Germinal center (tissue), 1 donor: Measurements from ENCODE around the gene MAP3K6.
"Not testable (repeated sequence)": the region's sequence is repeated elsewhere in the genome, so short reads cannot be mapped to it uniquely, and the experiment has no call there.

Experiments
- DNase-seq: peaks from one replicate; pipeline ENCODE4 v3.0.0; 2012; ENCODE audit warnings: mixed read lengths, low spot score

MAP3K6 gene

DNA sequence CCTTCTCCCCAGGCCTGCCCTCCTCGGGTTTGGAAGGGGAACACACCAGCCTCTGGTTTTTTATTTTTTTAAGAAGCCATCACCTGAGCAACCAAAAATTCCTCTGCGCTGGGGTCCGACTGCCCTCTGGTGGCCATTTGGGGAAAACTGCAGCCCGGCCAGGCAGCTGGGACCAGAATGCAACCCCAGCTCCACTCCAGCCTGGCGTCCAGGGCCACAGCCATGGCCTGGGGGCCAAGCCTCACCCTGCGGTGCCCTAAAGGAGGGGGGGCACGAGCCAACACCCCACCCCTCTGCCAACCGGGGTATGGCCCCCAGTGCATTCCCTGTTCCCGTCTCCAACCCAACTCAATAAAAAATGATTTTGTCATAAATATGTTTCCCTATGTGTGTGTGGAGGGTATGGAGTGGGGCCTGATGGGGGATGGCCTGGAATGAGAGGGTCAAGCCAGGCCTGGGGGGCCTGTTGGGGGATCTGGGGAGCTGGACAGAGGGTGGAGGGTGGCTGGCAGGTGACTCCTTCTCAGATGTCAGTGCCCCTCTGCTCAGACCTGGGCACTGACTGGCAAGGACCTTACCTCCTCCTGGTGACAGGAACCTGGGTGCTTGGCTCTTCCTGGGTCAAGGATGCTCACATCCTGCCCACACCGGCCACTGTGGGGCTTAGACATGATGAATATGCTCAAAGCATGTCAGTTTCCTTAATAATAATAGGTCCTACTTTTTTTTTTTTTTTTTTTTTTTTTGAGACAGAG is 28.9 kb upstream of the MAP3K6 start:
- DNase-seq: peak; percentile 87

DNA sequence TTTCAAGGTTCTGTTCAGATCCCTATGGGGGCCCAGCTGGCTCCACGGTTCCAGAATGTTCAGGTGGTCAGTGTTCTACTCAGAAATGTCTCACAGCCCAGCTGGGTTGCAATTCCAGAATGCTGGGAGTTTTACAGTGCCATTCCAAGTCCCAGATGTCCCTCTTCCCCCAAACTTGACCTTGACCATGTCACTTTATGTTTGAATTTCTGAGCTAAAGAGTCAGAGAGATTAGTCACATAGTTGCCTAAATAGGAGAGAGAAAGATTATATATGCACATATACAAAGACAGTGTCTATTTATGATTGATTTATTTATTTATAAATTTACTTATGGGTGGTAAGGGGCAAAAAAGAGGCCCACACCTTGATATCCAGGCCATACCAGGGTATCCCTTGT is 28.2 kb upstream of the MAP3K6 start:
- no peak for DNase-seq

DNA sequence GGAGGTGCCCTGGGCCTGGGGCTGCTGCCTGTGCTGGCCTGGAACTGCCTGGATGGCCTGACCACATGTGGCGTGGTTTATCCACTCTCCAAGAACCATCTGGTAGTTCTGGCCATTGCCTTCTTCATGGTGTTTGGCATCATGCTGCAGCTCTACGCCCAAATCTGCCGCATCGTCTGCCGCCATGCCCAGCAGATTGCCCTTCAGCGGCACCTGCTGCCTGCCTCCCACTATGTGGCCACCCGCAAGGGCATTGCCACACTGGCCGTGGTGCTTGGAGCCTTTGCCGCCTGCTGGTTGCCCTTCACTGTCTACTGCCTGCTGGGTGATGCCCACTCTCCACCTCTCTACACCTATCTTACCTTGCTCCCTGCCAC is 27.5 kb upstream of the MAP3K6 start:
- DNase-seq: no peak

DNA sequence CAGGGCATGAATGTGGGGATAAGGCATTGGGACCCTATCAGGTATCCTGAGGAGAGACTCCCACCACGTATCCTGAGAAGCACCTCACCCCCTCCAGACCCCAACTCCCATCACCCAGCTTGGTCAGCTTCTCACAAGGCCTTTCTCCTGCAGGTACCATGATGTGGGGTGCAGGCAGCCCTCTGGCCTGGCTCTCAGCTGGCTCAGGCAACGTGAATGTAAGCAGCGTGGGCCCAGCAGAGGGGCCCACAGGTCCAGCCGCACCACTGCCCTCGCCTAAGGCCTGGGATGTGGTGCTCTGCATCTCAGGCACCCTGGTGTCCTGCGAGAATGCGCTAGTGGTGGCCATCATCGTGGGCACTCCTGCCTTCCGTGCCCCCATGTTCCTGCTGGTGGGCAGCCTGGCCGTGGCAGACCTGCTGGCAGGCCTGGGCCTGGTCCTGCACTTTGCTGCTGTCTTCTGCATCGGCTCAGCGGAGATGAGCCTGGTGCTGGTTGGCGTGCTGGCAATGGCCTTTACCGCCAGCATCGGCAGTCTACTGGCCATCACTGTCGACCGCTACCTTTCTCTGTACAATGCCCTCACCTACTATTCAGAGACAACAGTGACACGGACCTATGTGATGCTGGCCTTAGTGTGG is 27.0 kb upstream of the MAP3K6 start:
- no peak for DNase-seq

DNA sequence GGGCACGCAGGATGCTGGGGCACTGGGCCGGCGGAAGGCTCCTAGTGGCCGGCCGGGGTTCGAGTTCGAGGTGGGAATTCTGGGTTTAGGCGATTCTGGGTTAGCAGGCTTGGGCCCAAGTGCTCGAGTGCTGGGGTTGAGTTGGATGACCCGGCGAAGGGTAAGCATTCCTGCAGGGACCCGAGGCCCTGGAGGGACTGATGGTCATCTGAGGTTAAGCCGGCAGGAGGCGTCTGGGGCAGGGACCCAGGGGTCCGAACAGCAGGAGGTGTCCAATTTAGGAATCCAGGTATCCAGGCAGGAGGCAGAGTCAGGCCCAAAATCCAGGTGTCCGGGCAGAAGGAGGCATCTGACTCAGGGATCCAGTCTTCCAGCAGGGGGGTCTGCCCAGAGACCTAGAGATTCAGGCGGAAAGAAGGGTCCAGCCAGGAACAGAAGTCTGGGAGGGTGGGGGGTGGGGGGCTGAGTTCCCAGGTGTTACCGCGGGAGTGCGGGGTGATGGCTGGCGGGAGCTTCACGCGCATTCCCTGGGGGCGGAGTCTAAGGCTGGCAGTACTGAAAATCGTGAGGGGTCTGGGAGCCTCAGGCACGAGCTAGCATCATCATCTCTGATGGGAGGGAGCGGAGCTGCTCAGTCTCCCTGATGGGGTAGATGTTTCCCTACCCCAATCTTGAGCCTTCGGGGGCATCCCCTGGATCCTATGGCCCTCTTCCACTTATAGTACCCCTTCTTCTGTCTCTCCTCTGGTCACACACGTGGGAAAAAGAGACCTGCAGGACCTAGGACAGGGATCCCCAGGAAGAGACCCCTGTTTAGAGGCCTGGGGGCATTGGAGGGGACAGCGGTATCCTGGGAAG is 26.2 kb upstream of the MAP3K6 start:
- no peak for DNase-seq

DNA sequence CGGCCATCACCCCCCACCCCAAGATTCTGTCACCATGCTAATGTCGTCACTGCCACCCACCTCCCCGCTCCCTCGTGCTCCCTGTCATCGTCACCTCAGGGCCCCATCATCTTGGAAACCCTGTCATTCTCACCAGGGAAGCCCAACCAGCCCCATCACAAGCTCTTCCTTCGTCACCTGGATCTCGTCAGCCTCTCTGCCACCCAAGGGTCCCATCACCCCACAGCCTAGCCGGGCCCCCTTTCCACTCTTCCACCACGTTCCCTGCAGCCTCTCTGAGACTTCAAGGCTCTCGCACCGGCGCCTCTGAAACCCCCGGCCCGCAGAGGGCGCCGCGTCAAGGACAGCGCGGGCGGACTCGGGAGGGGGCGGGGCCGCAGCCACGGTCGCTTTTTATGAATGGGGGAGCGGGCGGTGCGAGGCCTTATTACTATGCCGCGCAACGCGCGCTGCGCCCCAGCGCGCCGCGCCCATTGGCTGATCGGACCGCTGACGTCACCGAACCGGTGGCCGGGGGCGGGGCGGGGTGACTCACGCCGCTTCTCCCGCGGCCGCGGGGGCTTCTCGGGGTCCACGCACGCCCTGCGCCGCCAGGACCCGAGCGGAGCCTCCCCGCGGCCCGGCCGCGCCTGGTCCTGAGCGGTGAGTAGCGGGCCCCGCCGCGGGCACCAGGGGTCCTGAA is 25.5 kb upstream of the MAP3K6 start, which contains the start of gene GPR3:
GPR3 (plus strand) TSS at position 527 of the 682 bp plus-strand sequence. CDS start 1,177 bp downstream, outside the sequence.
- peak; percentile 95 for DNase-seq

DNA sequence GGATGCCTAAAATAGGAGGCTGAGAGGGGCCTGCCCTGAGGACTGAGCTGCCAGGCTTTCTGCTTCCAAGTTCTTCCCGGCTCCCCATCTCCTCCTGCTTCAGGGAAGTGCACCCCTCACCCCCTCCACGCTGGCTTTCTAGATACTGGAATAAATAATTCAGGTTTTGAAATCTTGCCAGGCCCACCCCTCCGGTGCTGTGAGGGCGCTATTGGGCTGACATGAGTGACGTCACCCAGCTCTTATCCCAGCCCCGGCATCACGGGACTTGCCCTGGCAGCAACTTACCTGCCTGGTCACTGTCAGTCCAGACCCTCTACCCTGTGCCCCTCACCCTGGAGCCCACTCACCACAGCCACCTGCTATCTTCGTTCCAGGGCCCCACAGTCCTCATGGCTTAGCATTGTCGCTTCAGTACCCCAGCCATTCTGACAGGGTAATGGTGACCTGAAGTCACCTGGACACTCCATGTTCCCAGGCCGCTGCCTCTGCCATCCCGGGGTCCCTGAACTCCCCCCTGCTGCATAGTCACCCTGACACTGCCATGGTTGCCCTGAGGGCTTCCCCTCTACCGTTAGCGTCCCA is 24.8 kb upstream of the MAP3K6 start:
- DNase-seq: peak; percentile 41

DNA sequence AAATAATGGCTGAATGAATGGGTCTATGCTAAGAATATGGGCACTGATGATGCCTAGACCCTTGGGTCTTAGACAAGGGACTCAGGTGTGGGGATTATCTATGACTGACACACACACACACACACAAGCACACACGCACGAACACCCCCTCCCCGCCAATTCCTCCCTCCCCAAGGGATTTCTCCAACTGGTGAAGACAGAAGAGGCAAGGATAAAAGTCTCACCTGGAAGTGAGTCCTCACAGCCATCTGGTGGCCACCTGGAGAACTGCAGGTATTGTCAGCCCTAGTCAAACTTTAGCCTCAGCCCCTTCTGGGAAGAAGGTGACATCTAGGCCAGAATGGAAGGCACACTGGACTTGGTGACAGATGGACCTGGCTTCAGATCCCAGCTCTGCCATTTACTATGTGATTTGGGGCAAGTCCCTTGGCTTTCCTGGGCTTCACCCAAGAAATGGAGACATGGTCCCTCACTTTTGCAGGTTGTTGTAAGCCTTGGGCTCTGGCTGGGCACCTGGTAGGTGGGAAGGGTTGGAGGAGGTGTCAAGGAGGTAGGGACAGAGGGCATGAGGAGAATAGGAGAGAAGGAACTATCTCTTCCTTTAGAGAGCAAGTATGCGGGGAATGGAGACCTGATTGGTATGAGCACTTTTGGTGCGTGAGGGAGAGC is 21.7 kb upstream of the MAP3K6 start:
- peak; percentile 76 for DNase-seq

DNA sequence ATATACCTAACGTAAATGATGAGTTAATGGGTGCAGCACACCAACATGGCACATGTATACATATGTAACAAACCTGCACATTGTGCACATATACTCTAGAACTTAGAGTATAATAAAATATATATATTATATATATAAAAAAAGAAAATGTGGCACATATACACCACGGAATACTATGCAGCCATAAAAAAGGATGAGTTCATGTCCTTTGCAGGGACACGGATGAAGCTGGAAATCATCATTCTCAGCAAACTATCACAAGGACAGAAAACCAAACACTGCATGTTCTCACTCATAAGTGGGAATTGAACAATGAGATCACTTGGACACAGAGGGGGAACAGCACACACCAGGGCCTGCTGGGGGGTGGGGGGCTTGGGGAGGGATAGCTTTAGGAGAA is 18.0 kb upstream of the MAP3K6 start:
- not testable (repeated sequence) for DNase-seq

DNA sequence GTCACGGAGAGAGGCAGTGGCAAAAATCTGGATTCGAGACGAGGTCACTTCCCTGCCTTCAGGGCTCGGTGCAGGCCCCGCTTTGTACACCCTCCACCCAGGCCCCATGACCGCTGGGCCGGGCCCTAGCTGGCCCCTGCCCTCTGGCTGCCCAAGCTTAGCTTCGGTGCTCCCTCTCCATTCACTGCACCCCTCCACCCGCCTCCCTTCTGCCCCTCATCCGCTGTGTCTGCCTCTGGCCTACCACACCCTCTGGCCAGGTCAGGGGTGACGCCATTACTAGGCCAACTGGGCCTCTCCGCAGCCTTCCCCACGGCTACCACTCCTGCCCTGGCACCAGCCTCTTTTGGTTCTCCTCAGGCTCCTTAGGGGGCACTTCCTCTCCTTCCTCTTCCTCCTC is 16.9 kb upstream of the MAP3K6 start:
- no peak for DNase-seq

DNA sequence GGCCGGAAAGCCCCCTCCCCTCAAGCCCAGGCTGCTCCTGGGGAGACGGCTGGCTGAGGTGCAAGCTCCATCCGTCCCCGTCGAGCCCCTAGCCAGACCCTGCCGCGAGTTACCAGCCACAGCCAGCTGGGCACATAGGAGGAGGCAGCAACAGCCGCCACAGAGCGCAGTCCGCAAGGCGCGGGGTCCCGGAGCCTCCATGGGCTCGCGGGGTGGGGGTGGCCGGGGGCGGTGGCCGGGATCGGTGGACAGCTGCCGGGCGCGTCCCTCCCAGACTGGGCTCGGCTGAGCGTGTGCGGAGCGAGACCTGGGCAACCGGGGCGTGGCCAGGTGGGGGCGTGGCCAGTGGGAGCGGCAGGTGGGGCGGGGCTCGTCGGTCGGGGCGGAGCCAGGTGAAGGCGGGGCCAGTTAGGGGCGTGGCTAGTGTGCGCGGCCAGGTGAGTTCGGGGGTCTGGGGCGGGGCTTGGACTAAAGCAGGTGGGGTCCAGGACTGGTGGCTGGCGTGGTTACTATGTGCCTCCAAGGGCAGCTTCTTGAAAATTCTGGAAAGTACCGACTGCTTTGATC is 16.4 kb upstream of the MAP3K6 start, which contains the start of gene CD164L2:
CD164L2 (minus strand) TSS at position 295 of the 567 bp plus-strand sequence; CDS start at position 201, 94 bp downstream.
- peak; percentile 57 for DNase-seq

DNA sequence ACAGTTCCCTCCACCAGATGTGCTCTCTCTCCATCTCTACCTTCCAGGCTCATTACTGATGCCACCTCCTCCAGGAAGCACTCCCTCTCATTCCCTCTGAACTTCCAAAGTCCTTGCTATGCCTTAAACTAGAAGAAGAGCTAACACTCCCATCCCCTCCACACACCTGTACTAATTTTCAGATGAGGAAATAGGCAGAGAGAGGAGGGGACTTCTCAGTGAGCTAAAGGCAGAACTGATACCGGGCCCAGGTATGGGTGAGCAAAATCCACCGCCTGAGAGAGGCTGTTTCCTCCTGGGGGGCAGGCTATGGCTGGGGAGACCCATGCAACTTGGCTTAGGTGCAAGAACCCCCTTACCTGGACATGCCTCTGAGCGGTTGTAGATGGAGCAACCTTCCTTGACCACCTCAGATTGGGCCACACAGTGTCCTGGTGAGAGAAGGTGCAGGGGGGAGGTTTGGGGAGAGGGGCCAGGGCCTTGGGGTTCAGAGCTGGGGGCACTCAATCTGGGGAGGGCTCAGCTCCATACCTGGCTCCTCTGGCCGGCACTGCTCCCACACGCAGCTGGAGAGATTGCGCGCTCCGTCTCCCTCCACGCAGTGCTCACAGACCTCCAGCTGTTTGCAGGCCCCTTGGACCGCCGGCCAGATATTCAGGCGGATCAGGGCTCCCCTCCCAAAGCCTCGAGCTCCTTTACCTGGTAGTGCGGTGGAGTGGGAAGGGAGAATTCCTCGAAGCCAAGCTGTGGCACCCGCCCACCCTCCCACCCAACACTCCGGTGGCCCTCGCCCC is 15.4 kb upstream of the MAP3K6 start:
- no peak for DNase-seq

DNA sequence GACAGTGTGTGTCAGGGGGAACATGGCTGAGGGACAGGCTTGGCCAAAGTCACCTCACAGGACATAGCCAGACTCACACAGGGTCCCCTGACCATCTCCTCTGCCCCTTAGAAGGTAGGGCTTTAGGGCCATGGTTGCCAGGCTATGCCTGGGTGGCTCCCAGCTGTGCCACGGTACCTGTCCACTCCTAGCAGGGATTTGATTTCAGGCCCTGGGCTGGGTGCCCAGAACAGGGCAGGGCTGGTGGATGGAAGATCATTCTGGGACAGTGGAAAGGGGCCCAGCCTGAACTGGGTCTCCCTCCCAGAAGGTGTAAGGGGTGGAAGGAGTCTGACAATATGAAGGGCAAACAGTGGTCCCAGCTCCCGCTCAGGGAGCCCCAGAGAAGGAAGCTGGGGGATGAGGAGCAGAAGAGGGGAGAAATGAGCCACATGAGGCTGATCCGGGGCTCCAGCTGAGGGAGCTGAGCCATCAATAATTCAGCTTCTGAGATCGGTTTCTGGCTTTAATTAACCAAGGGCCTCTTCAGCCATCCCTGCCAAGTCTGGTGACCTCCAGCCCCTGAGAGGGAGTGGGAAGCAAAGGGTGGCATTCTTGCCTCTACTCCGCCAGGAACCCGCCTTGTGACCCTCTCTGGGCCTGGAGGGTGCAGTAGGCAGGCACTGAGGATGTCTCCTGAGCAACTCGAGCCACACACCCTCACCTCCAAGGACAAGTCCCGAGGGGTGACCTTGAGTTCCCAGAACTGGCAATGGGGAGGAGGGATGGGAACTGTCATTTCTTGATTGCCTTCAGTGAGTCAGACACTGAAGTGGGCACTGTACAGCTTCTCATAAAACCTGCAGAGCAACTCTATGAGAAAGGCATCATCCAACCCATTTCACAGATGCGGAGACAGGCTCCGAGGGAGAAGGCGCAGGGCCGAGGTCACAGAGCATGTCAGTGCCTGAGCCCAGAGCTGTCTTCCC is 14.3 kb upstream of the MAP3K6 start:
- DNase-seq: no peak

DNA sequence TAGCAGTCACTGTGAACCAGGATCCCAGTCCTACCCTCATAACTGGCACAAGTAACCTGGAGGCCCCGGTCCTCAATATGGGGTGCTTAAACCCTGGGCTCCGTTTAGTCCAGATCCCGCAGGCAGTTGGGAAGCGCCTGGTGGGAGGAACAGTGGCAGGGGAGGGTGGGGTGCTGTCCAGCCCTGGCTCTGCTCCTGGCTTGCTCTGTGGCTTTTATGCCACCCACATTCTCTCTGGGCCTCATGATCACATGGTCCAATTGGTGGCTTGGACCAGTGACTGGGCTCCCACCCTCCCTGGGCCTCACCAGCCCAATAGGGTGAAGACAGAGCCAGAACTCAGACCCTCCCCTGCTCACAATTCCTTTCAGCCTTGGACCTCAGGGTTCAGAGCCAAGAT is 13.5 kb upstream of the MAP3K6 start:
- no peak for DNase-seq

DNA sequence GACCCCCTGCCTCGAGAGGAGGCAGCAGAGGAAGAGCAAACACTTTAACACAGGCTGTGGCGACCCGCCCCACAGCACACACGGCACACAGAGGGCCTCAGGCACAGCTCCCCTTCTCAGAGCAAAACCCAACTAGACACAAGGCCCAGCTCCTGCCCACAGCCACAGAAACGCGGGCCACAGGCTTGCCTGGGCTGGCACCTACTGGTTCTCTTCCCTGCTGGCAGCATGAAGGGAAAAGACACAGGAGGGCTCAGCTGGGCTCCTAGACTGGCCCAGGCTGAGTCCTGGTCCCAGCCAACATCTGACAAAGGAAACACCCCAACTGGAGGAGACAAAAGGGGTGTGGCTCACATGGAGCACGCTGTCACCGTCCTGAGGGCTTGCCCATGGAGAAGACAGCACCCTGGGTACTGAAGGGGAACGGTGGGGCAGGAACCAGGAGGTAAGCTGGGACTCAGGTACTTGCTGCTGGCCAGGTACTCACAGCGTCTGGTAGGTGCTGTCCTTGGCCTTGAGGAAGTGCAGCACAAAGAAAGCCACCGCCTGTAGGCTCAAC is 12.9 kb upstream of the MAP3K6 start:
- DNase-seq: no peak

DNA sequence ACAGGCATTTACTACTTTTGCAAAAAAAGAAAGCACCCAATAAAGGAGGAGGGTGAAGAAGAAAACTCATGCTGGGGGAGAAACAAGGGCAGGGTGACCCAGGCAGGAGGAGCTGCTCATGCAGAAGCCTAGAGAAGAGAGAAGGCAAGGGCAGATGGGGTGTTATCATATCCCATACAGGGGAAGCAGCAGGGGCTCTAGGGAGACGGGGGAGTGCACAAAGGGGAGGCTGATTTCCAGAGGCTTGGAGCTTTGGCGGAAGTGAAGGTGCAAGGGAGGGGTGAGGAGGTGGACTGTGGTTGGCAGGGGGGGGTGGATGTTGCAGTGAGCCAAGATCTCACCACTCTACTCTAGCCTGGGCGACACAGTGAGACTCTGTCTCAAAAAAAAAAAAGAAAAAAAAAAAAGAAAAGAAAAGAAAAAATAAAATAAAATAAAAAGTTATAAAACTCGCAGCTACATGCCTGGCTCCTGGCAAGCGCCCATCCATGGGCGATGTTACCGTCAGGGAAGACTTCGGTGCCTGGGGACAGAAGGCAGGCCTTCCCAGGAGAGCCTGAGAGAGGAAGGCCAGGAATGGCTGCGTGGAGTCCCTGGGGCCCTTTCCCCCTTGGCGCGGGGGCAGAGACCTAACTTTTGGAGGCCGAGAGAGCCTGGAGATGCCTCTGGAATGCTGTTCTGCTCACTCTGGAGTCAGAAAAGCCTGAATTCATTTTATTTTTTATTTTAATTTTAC is 11.2 kb upstream of the MAP3K6 start:
- no peak for DNase-seq

DNA sequence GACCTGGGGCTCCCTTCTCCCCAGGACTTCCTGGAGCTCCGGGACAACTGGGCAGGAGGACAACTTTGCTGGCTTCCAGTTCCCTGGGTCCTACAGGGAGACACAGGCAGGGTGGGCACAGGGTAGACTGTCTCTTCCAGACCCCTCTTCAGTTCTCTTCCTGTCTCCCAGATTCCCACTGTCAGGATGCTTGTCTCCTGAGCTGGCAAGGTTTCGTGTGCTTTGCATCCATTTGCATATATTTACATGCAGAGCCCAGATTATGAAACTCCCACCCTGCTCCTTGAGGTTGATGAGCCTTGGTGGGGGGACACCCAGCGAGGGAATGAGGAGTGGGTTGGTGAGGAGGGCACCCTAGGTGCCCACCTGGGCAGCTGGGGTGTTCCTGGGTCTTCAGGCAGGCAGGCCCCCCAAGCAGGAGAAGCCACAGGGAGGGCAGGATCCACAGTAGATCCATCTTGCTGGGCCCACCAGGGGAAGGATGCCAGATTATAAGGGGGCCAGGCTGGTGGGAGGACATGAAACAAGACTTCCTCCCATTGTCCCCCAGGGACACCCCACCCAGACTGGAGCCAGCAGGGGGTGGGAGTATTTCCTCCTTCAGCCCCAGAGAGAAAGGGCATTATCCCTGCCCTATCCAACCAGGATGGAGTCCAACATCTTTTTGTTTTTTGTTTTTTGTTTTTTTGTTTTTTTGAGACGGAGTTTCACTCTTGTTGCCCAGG is 7.8 kb upstream of the MAP3K6 start, which contains the start of gene FCN3:
FCN3 (minus strand) TSS at position 463 of the 725 bp plus-strand sequence; CDS start at position 457, 6 bp downstream.
- DNase-seq: no peak
